Fibroblast of lung (primary cell): ENCODE measurements around the gene NEDD4L. TPM values are rescaled to one million over a fixed set of nuclear protein-coding genes. Genes with fewer than 3 reads are reported as not detected.

ENCODE experiments used
- DNase-seq, 2 donors: peaks; one replicate each; pipeline versions ENCODE4 v3.0.0 to v3.0.0-alpha.2; 2010; ENCODE audit warnings: low read depth in 2 of 2
- H2AFZ ChIP-seq: 2 replicates; pipeline ENCODE4 v1.5.1; 2012; ENCODE audit warnings: low read length, control low read depth, inconsistent platforms
- H3K27ac ChIP-seq: 2 replicates; pipeline ENCODE4 v1.5.1; 2011; ENCODE audit warnings: low read length, control low read depth; ENCODE audit not compliant: insufficient read depth
- H3K27me3 ChIP-seq: 2 replicates; pipeline ENCODE4 v1.5.1; 2011; ENCODE audit warnings: mild to moderate bottlenecking, low read length; ENCODE audit not compliant: control insufficient read depth, insufficient read depth
- H3K36me3 ChIP-seq: 2 replicates; pipeline ENCODE4 v1.5.1; 2011; ENCODE audit warnings: low read length; ENCODE audit not compliant: control insufficient read depth, insufficient read depth
- H3K4me1 ChIP-seq: 2 replicates; pipeline ENCODE4 v1.5.1; 2011; ENCODE audit warnings: low read length; ENCODE audit not compliant: control insufficient read depth, insufficient read depth; ENCODE audit errors: extremely low read depth
- H3K4me2 ChIP-seq: 2 replicates; pipeline ENCODE4 v1.5.1; 2011; ENCODE audit warnings: low read length, control low read depth; ENCODE audit not compliant: insufficient read depth; ENCODE audit errors: extremely low read depth
- H3K4me3 ChIP-seq, 4 experiments: fragments of 200-600 bp in 1 of 4; sonication (generic) in 1 of 4; replicated peaks in 1 of 4; 2 replicates each; pipeline ENCODE4 v1.5.1; 2011 to 2016; ENCODE audit warnings: low read length in 4 of 4, low read depth in 3 of 4, mild to moderate bottlenecking in 3 of 4, control low read depth in 2 of 4, inconsistent platforms in 1 of 4, mixed read lengths in 1 of 4; ENCODE audit not compliant: insufficient read depth in 1 of 4; ENCODE audit errors: control extremely low read depth in 1 of 4
- H3K79me2 ChIP-seq: 2 replicates; pipeline ENCODE4 v1.5.1; 2012; ENCODE audit warnings: mild to moderate bottlenecking, low read length, inconsistent platforms; ENCODE audit not compliant: control insufficient read depth, insufficient read depth
- H3K9ac ChIP-seq: 2 replicates; pipeline ENCODE4 v1.5.1; 2011; ENCODE audit warnings: mild to moderate bottlenecking, low read length, control low read depth; ENCODE audit not compliant: insufficient read depth
- H3K9me3 ChIP-seq: 2 replicates; pipeline ENCODE4 v1.5.1; 2012; ENCODE audit warnings: low read depth, low read length; ENCODE audit not compliant: control insufficient read depth, insufficient read depth
- H4K20me1 ChIP-seq: 2 replicates; pipeline ENCODE4 v1.5.1; 2011; ENCODE audit warnings: low read length; ENCODE audit not compliant: control insufficient read depth, insufficient read depth; ENCODE audit errors: extremely low read depth
- EZH2 ChIP-seq: IDR thresholded peaks from 2 replicates; pipeline ENCODE4 v1.5.1; 2012; ENCODE audit warnings: low read length, control low read depth, mild to moderate bottlenecking; ENCODE audit errors: missing control alignments
- polyA plus RNA-seq, 2 donors: library from polyadenylated mRNA; depleted of rRNA in 1 of 2; stranded (reverse) in 1 of 2; unstranded in 1 of 2; fragments of >200 nt; gene quantifications; 2 replicates each; pipeline ENCODE4 v1.2.1, GENCODE V29; 2011 to 2012; ENCODE audit warnings: missing spikeins in 1 of 2
- total RNA-seq: library from RNA; depleted of rRNA; stranded (reverse); fragments of >200 nt; gene quantifications from 2 replicates; pipeline ENCODE4 v1.2.1, GENCODE V29; 2014
- TF ChIP-seq, protein P1 (sequence below), 2 donors: IDR thresholded peaks in 1 of 2; conservative IDR thresholded peaks in 1 of 2; 1 replicate in 1 of 2; 2 replicates in 1 of 2; pipeline ENCODE4 v1.5.1; 2011 to 2012; ENCODE audit warnings: low read length in 2 of 2, control low read depth in 1 of 2, inconsistent platforms in 1 of 2, low read depth in 1 of 2, mild to moderate bottlenecking in 1 of 2

NEDD4L gene
- total and polyA plus RNA-seq, 2 donors (not counting 1 experiment from before 2014, with no cell fraction given) = 5.5 to 18.7 TPM

- H3K27ac ChIP-seq = peak overlapping the region; percentile 63
- no peak overlapping the region for H3K9ac ChIP-seq
- H3K36me3 ChIP-seq = no peaks in the 10 kb centered on the region
- H3K27me3 ChIP-seq = no peaks in the 10 kb centered on the region
- H3K9me3 ChIP-seq = no peaks in the 10 kb centered on the region
- H2AFZ ChIP-seq = no peak overlapping the region
- H3K4me3 ChIP-seq = no peak overlapping the region
- H3K4me1 ChIP-seq = peaks cover 8% of the 10 kb centered on the region
- H4K20me1 ChIP-seq = no peaks in the 10 kb centered on the region
- H3K4me2 ChIP-seq = peak overlapping the region; percentile 4
- peak; percentile 23 to 69 for DNase-seq
- TF ChIP-seq, protein P1, sequence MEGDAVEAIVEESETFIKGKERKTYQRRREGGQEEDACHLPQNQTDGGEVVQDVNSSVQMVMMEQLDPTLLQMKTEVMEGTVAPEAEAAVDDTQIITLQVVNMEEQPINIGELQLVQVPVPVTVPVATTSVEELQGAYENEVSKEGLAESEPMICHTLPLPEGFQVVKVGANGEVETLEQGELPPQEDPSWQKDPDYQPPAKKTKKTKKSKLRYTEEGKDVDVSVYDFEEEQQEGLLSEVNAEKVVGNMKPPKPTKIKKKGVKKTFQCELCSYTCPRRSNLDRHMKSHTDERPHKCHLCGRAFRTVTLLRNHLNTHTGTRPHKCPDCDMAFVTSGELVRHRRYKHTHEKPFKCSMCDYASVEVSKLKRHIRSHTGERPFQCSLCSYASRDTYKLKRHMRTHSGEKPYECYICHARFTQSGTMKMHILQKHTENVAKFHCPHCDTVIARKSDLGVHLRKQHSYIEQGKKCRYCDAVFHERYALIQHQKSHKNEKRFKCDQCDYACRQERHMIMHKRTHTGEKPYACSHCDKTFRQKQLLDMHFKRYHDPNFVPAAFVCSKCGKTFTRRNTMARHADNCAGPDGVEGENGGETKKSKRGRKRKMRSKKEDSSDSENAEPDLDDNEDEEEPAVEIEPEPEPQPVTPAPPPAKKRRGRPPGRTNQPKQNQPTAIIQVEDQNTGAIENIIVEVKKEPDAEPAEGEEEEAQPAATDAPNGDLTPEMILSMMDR (conservative IDR thresholded peaks at IDR 0.05 in 1 of 2, IDR thresholded peaks at IDR 0.05 in 1 of 2; ENCODE audit: low read depth in 1 of 2, low read length in 2 of 2) = no peak
- no peaks in the 10 kb centered on the region for H3K79me2 ChIP-seq
Observed at GRCh38 chr18:58005011-58005410, 39.0 kb upstream of the NEDD4L start.

- H3K9ac ChIP-seq = no peak overlapping the region
- H3K36me3 ChIP-seq = no peaks in the 10 kb centered on the region
- H2AFZ ChIP-seq = no peak overlapping the region
- H3K9me3 ChIP-seq = no peaks in the 10 kb centered on the region
- no peaks in the 10 kb centered on the region for H3K27me3 ChIP-seq
- peak; percentile 10 to 78 for DNase-seq
- H4K20me1 ChIP-seq = no peaks in the 10 kb centered on the region
- H3K4me3 ChIP-seq = no peak overlapping the region
- no peak overlapping the region for H3K27ac ChIP-seq
- TF ChIP-seq, protein P1 (conservative IDR thresholded peaks at IDR 0.05 in 1 of 2, IDR thresholded peaks at IDR 0.05 in 1 of 2; ENCODE audit: low read depth in 1 of 2, low read length in 2 of 2) = no peak
- TF ChIP-seq EZH2 = no peak
- H3K79me2 ChIP-seq = no peaks in the 10 kb centered on the region
- no peak overlapping the region for H3K4me2 ChIP-seq
- H3K4me1 ChIP-seq = peaks cover 8% of the 10 kb centered on the region
Observed at GRCh38 chr18:58005885-58006523, 38.0 kb upstream of the NEDD4L start.

- Histone ChIP-seq H3K36me3 (no peaks in the 10 kb centered on the region), H3K79me2 (no peaks in the 10 kb centered on the region), H3K9me3 (no peaks in the 10 kb centered on the region), H3K4me1 (peaks cover 8% of the 10 kb centered on the region), H2AFZ (no peak overlapping the region), H3K4me2 (no peak overlapping the region), H3K4me3 (no peak overlapping the region), H3K27ac (no peak overlapping the region), H3K27me3 (no peaks in the 10 kb centered on the region), H4K20me1 (no peaks in the 10 kb centered on the region), H3K9ac (no peak overlapping the region)
- TF ChIP-seq, protein P1 (conservative IDR thresholded peaks at IDR 0.05 in 1 of 2, IDR thresholded peaks at IDR 0.05 in 1 of 2; ENCODE audit: low read depth in 1 of 2, low read length in 2 of 2) = no peak
- TF ChIP-seq EZH2 = no peak
- no peak for DNase-seq
Observed at GRCh38 chr18:58009166-58009565, 34.9 kb upstream of the NEDD4L start.
